HEK293 (cell line): ENCODE data around the gene GADD45GIP1.

ENCODE experiments used
- CTCF ChIA-PET: fragments of 350-600 bp; formaldehyde crosslinking; extraction: SDS; loops from one replicate; lab custom pipeline; 2021; ENCODE audit warnings: antibody characterized with exemption; lab: Yijun Ruan, JAX
- POLR2A ChIA-PET: fragments of 300-600 bp; formaldehyde crosslinking; extraction: SDS; loops from one replicate; lab custom pipeline; 2020; ENCODE audit warnings: antibody characterized with exemption, inconsistent platforms; lab: Yijun Ruan, JAX
- H3K27ac ChIP-seq: fragments of 200-500 bp; sonication (Bioruptor generic); 2 replicates; pipeline ENCODE4 v1.5.1; 2014; ENCODE audit warnings: low read depth, low read length, control low read depth, inconsistent platforms; ENCODE audit errors: extremely low read depth
- H3K36me3 ChIP-seq, 2 experiments: fragments of 200-500 bp in 1 of 2; sonication (Bioruptor generic) in 1 of 2; 1 replicate in 1 of 2; 2 replicates in 1 of 2; pipeline ENCODE4 v1.5.1; 2014 to 2017; ENCODE audit warnings: inconsistent platforms in 2 of 2, low read length in 2 of 2; ENCODE audit not compliant: control insufficient read depth in 2 of 2, insufficient read depth in 1 of 2
- H3K4me1 ChIP-seq: fragments of 200-500 bp; sonication (Bioruptor generic); 2 replicates; pipeline ENCODE4 v1.5.1; 2014; ENCODE audit warnings: mild to moderate bottlenecking, low read length, inconsistent platforms; ENCODE audit not compliant: control insufficient read depth, insufficient read depth
- H3K4me3 ChIP-seq: 2 replicates; pipeline ENCODE4 v1.5.1; 2011; ENCODE audit warnings: low read depth, mild to moderate bottlenecking, control low read depth, low read length, moderate library complexity
- H3K9me3 ChIP-seq: fragments of 200-500 bp; sonication (Bioruptor generic); 2 replicates; pipeline ENCODE4 v1.5.1; 2014; ENCODE audit warnings: low read depth, low read length, inconsistent platforms; ENCODE audit not compliant: control insufficient read depth, insufficient read depth
- EGR2 ChIP-seq: fragments of 450-650 bp; formaldehyde crosslinking; IDR thresholded peaks from 2 replicates; pipeline ENCODE4 v1.5.1; 2016; ENCODE audit warnings: low read depth, missing biosample characterization, missing genetic modification characterization
- HOXA7 ChIP-seq: sonication (generic); formaldehyde crosslinking; IDR thresholded peaks from 2 replicates; pipeline ENCODE4 v1.8.1; 2022; ENCODE audit warnings: missing genetic modification reagents, borderline replicate concordance
- KLF8 ChIP-seq: fragments of 450-650 bp; formaldehyde crosslinking; IDR thresholded peaks from 2 replicates; pipeline ENCODE4 v1.5.1; 2016; ENCODE audit warnings: missing biosample characterization, missing genetic modification characterization
- REPIN1 ChIP-seq: fragments of 450-650 bp; formaldehyde crosslinking; IDR thresholded peaks from 2 replicates; pipeline ENCODE4 v1.5.1; 2017; ENCODE audit warnings: missing biosample characterization, missing genetic modification characterization, low read depth
- ZNF10 ChIP-seq: fragments of 450-650 bp; formaldehyde crosslinking; IDR thresholded peaks from 2 replicates; pipeline ENCODE4 v1.5.1; 2017; ENCODE audit warnings: missing biosample characterization, missing genetic modification characterization
- ZNF114 ChIP-seq: fragments of 450-650 bp; formaldehyde crosslinking; IDR thresholded peaks from 2 replicates; pipeline ENCODE4 v1.5.0; 2017; ENCODE audit warnings: missing biosample characterization, missing genetic modification characterization
- ZNF121 ChIP-seq: fragments of 450-650 bp; formaldehyde crosslinking; IDR thresholded peaks from 2 replicates; pipeline ENCODE4 v1.5.1; 2016; ENCODE audit warnings: missing biosample characterization, missing genetic modification characterization
- ZNF169 ChIP-seq: fragments of 450-650 bp; formaldehyde crosslinking; IDR thresholded peaks from 2 replicates; pipeline ENCODE4 v1.5.1; 2016; ENCODE audit warnings: missing biosample characterization, missing genetic modification characterization
- ZNF2 ChIP-seq: fragments of 450-650 bp; formaldehyde crosslinking; IDR thresholded peaks from 2 replicates; pipeline ENCODE4 v1.5.1; 2016; ENCODE audit warnings: missing biosample characterization, missing genetic modification characterization
- ZNF394 ChIP-seq: fragments of 450-650 bp; formaldehyde crosslinking; IDR thresholded peaks from 2 replicates; pipeline ENCODE4 v1.5.1; 2016; ENCODE audit warnings: missing biosample characterization, missing genetic modification characterization, mild to moderate bottlenecking, moderate library complexity, borderline replicate concordance
- ZNF433 ChIP-seq: fragments of 450-650 bp; formaldehyde crosslinking; IDR thresholded peaks from 2 replicates; pipeline ENCODE4 v1.5.1; 2016; ENCODE audit warnings: missing biosample characterization, missing genetic modification characterization, low read depth
- ZNF529 ChIP-seq: fragments of 450-650 bp; formaldehyde crosslinking; IDR thresholded peaks from 2 replicates; pipeline ENCODE4 v1.5.1; 2017; ENCODE audit warnings: missing genetic modification characterization, missing biosample characterization; ENCODE audit not compliant: insufficient replicate concordance
- ZNF560 ChIP-seq: fragments of 450-650 bp; formaldehyde crosslinking; IDR thresholded peaks from 2 replicates; pipeline ENCODE4 v1.5.1; 2017; ENCODE audit warnings: missing biosample characterization, missing genetic modification characterization, borderline replicate concordance
- ZNF623 ChIP-seq: fragments of 450-650 bp; formaldehyde crosslinking; IDR thresholded peaks from 2 replicates; pipeline ENCODE4 v1.5.1; 2016; ENCODE audit warnings: missing biosample characterization, missing genetic modification characterization
- ZNF776 ChIP-seq: fragments of 450-650 bp; formaldehyde crosslinking; IDR thresholded peaks from 2 replicates; pipeline ENCODE4 v1.5.0; 2017; ENCODE audit warnings: missing biosample characterization, missing genetic modification characterization, borderline replicate concordance
- TF ChIP-seq, protein P1 (sequence below): fragments of 450-650 bp; formaldehyde crosslinking; IDR thresholded peaks from 2 replicates; pipeline ENCODE4 v1.5.1; 2016; ENCODE audit warnings: missing biosample characterization, missing genetic modification characterization
- TF ChIP-seq, protein P2 (sequence below): fragments of 450-650 bp; formaldehyde crosslinking; IDR thresholded peaks from 2 replicates; pipeline ENCODE4 v1.5.1; 2016; ENCODE audit warnings: missing biosample characterization, missing genetic modification characterization
- TF ChIP-seq, protein P3 (sequence below): fragments of 450-650 bp; formaldehyde crosslinking; IDR thresholded peaks from 2 replicates; pipeline ENCODE4 v1.5.1; 2016; ENCODE audit warnings: missing biosample characterization, missing genetic modification characterization, low read depth
- TF ChIP-seq, protein P4 (sequence below): fragments of 450-650 bp; formaldehyde crosslinking; IDR thresholded peaks from 2 replicates; pipeline ENCODE4 v1.5.1; 2016; ENCODE audit warnings: missing biosample characterization, missing genetic modification characterization
- TF ChIP-seq, protein P5 (sequence below): fragments of 450-650 bp; formaldehyde crosslinking; IDR thresholded peaks from 2 replicates; pipeline ENCODE4 v1.5.1; 2016; ENCODE audit warnings: missing biosample characterization, missing genetic modification characterization
- TF ChIP-seq, protein P6 (sequence below): fragments of 450-650 bp; formaldehyde crosslinking; IDR thresholded peaks from 2 replicates; pipeline ENCODE4 v1.5.1; 2016; ENCODE audit warnings: missing biosample characterization, missing genetic modification characterization, borderline replicate concordance

The GADD45GIP1 gene

DNA sequence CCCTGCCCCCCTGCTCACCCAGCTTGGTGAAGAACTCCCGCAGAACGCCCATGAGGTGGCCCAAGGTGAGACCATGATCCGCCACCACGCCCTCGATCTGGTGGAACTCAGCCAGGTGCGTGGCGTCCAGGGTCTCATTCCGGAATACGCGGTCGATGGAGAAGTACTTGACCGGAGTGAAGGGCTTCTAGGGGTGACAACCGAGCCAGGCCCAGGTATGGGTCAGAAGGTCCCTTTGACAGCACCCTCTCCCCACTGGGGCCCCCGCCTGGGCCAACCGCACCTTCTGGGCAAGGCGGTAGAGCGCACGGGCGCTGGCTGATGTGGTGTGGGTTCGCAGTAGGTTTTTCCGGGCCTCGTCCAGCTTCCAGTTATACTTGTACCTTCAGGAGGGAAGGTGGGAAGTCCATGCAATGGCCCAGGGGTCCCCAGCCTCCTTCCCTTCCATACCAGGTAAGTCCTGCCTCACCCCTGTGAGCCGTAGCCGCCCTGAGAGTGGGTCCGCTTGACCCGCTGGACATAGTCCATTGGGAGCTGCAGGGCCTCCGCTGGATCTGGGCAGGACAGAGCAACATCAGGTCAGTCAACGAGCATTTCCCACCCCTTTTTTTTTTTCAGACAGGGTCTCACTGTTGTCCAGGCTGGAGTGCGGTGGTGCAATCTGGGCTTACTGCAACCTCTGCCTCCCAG lies 32.3 kb downstream of the GADD45GIP1 start (continued):
- TF ChIP-seq ZNF10 (tag by site-specific recombination), result no peak

DNA sequence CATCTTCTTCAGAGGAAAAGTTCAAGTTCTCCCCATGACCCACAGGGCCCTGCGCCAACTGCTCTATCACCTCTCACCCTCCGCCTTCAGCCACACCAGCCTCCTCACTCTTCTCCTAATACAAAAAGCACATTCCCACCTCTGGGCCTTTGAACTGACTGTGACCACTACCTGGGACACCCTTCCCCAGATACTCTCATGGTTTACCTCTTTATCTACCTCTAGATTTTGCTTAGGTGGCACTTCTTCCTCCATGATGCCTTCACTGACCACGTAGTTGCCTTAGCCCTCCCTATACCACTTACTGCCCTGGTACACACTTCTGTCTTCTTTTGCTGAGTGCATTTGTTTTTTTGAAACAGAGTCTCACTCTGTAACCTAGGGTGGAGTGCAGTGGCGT lies 34.1 kb downstream of the GADD45GIP1 start:
- Histone ChIP-seq H3K9me3 (no peaks in the 10 kb centered on the region), H3K36me3 (peaks cover 33 to 51% of the 10 kb centered on the region in 2 experiments; a peak in 2 of 3 replicates), H3K4me1 (no peaks in the 10 kb centered on the region), H3K27ac (no peak overlapping the region), H3K4me3 (no peak overlapping the region)
- POLR2A ChIA-PET, result interaction anchor here (0.6 to 1.7 kb wide), 2 partner anchors 10 to 210 kb away, joined by 3 to 8 read pairs; partner anchors contain the start of gene FARSA
- CTCF ChIA-PET, result no interaction called here
- TF ChIP-seq ZNF529 (tag by site-specific recombination) (no peak), ZNF433 (tag by site-specific recombination) (no peak), REPIN1 (tag by site-specific recombination) (no peak), ZNF776 (tag by site-specific recombination) (no peak), EGR2 (tag by site-specific recombination) (no peak), ZNF169 (no peak), ZNF623 (tag by site-specific recombination) (peak; percentile 64)
- TF ChIP-seq, protein P1, sequence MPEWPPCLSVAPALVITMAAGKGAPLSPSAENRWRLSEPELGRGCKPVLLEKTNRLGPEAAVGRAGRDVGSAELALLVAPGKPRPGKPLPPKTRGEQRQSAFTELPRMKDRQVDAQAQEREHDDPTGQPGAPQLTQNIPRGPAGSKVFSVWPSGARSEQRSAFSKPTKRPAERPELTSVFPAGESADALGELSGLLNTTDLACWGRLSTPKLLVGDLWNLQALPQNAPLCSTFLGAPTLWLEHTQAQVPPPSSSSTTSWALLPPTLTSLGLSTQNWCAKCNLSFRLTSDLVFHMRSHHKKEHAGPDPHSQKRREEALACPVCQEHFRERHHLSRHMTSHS (tag by site-specific recombination), result no peak
- TF ChIP-seq, protein P2, sequence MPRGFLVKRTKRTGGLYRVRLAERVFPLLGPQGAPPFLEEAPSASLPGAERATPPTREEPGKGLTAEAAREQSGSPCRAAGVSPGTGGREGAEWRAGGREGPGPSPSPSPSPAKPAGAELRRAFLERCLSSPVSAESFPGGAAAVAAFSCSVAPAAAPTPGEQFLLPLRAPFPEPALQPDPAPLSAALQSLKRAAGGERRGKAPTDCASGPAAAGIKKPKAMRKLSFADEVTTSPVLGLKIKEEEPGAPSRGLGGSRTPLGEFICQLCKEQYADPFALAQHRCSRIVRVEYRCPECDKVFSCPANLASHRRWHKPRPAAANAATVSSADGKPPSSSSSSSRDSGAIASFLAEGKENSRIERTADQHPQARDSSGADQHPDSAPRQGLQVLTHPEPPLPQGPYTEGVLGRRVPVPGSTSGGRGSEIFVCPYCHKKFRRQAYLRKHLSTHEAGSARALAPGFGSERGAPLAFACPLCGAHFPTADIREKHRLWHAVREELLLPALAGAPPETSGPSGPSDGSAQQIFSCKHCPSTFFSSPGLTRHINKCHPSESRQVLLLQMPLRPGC (tag by site-specific recombination), result no peak
- TF ChIP-seq, protein P3, sequence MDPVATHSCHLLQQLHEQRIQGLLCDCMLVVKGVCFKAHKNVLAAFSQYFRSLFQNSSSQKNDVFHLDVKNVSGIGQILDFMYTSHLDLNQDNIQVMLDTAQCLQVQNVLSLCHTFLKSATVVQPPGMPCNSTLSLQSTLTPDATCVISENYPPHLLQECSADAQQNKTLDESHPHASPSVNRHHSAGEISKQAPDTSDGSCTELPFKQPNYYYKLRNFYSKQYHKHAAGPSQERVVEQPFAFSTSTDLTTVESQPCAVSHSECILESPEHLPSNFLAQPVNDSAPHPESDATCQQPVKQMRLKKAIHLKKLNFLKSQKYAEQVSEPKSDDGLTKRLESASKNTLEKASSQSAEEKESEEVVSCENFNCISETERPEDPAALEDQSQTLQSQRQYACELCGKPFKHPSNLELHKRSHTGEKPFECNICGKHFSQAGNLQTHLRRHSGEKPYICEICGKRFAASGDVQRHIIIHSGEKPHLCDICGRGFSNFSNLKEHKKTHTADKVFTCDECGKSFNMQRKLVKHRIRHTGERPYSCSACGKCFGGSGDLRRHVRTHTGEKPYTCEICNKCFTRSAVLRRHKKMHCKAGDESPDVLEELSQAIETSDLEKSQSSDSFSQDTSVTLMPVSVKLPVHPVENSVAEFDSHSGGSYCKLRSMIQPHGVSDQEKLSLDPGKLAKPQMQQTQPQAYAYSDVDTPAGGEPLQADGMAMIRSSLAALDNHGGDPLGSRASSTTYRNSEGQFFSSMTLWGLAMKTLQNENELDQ (tag by site-specific recombination), result no peak
- TF ChIP-seq, protein P4, sequence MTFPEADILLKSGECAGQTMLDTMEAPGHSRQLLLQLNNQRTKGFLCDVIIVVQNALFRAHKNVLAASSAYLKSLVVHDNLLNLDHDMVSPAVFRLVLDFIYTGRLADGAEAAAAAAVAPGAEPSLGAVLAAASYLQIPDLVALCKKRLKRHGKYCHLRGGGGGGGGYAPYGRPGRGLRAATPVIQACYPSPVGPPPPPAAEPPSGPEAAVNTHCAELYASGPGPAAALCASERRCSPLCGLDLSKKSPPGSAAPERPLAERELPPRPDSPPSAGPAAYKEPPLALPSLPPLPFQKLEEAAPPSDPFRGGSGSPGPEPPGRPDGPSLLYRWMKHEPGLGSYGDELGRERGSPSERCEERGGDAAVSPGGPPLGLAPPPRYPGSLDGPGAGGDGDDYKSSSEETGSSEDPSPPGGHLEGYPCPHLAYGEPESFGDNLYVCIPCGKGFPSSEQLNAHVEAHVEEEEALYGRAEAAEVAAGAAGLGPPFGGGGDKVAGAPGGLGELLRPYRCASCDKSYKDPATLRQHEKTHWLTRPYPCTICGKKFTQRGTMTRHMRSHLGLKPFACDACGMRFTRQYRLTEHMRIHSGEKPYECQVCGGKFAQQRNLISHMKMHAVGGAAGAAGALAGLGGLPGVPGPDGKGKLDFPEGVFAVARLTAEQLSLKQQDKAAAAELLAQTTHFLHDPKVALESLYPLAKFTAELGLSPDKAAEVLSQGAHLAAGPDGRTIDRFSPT (tag by site-specific recombination), result 0 out of 2 replicates have a peak, but pooled peaks have one; percentile 12

DNA sequence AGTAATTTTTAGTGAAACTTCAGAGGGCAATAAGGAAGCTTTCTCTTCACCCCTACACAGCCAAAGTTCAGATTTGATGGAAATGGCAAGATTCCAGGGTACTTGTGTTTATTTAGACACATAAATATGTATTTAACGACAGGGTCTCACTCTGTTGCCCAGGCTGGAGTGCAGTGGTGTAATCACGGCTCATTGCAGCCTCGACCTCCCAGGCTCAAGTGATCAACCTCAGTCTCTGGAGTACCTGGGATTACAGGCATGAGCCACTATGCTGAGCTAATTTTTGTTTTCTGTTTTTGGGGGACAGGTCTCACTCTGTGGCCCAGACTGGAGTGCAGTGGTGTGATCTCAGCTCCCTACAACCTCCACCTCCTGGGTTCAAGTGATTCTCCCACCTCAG lies 36.0 kb downstream of the GADD45GIP1 start:
- H3K9me3 ChIP-seq, result no peaks in the 10 kb centered on the region
- TF ChIP-seq ZNF433 (tag by site-specific recombination) (no peak), ZNF560 (no peak), ZNF121 (tag by site-specific recombination) (peak; percentile 93), ZNF394 (tag by site-specific recombination) (peak; percentile 27; the same call in 1 of the 2 replicates), ZNF114 (tag by site-specific recombination) (no peak), KLF8 (tag by site-specific recombination) (no peak), ZNF2 (no peak), HOXA7 (no peak)
- TF ChIP-seq, protein P5, sequence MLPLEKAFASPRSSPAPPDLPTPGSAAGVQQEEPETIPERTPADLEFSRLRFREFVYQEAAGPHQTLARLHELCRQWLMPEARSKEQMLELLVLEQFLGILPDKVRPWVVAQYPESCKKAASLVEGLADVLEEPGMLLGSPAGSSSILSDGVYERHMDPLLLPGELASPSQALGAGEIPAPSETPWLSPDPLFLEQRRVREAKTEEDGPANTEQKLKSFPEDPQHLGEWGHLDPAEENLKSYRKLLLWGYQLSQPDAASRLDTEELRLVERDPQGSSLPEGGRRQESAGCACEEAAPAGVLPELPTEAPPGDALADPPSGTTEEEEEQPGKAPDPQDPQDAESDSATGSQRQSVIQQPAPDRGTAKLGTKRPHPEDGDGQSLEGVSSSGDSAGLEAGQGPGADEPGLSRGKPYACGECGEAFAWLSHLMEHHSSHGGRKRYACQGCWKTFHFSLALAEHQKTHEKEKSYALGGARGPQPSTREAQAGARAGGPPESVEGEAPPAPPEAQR (tag by site-specific recombination), result no peak
- TF ChIP-seq, protein P6, sequence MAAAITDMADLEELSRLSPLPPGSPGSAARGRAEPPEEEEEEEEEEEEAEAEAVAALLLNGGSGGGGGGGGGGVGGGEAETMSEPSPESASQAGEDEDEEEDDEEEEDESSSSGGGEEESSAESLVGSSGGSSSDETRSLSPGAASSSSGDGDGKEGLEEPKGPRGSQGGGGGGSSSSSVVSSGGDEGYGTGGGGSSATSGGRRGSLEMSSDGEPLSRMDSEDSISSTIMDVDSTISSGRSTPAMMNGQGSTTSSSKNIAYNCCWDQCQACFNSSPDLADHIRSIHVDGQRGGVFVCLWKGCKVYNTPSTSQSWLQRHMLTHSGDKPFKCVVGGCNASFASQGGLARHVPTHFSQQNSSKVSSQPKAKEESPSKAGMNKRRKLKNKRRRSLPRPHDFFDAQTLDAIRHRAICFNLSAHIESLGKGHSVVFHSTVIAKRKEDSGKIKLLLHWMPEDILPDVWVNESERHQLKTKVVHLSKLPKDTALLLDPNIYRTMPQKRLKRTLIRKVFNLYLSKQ, result no peak

More for the DNA sequence above, 36.0 kb downstream of the GADD45GIP1 start:
- ChIA-PET CTCF (interaction anchor here (0.6 to 1.4 kb wide), 3 partner anchors 12 to 44 kb away, joined by 3 to 7 read pairs (median 3); no protein-coding TSS in a partner anchor), POLR2A (interaction anchor here (1.9 to 3.0 kb wide), 2 partner anchors 12 to 30 kb away, joined by 12 to 18 read pairs; partner anchors contain the start of genes FARSA and GCDH)
- Histone ChIP-seq H3K4me3 (no peak overlapping the region), H3K27ac (no peak overlapping the region), H3K36me3 (peaks cover 24 to 36% of the 10 kb centered on the region in 2 experiments; a peak in 2 of 3 replicates), H3K4me1 (no peaks in the 10 kb centered on the region)
